Measurements from ENCODE around the gene TEX13A.

Gene TEX13A

GRCh38 chrX:105220636-105221035 lies at the start of gene TEX13A:
Gene TEX13A (minus strand): TSS chrX:105220694. CDS start chrX:105220397, 297 bp downstream.
- H3K4me3 ChIP-seq (ENCODE audit: low read depth, low read length): no peak within 1 kb of the TSS
- no peak for DNase-seq (ENCODE audit: low read depth)
- no peak for TF ChIP-seq CTCF (IDR thresholded peaks at IDR 0.05; ENCODE audit: low read depth, low read length, missing control alignments)

GRCh38 chrX:105269386-105269785 lies 48.9 kb upstream of the TEX13A start:
- no peak for TF ChIP-seq CTCF (IDR thresholded peaks at IDR 0.05; ENCODE audit: low read depth, low read length, missing control alignments)
- DNase-seq (ENCODE audit: low read depth): no peak
- H3K4me3 ChIP-seq (ENCODE audit: low read depth, low read length): no peak overlapping the region

- no peak overlapping the region for H3K4me3 ChIP-seq (ENCODE audit: low read depth, low read length)
- DNase-seq (ENCODE audit: low read depth): no peak
- TF ChIP-seq CTCF (IDR thresholded peaks at IDR 0.05; ENCODE audit: low read depth, low read length, missing control alignments): no peak
Observed at GRCh38 chrX:105267167-105267566, 46.7 kb upstream of the TEX13A start.

DNA sequence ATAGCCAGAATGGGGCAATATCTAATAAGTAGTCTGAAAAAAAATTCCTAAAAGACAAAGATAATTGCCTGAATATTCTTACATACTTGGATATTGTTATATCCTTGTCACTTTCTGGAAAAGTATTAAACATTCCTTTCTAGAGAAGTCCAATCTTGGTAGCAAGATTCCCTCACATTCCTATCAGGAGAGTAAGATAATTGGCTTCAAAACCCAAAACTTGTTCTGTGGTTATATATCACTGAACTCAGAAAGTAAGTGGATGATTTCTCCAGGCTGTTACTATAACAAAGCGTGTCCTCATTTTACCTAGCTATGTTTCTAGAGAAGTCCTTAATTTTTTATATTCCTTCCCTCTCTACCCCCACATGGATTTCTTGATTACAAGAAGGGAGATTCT lies 46.0 kb upstream of the TEX13A start:
- no peak for TF ChIP-seq CTCF (IDR thresholded peaks at IDR 0.05; ENCODE audit: low read depth, low read length, missing control alignments)
- DNase-seq (ENCODE audit: low read depth): no peak

DNA sequence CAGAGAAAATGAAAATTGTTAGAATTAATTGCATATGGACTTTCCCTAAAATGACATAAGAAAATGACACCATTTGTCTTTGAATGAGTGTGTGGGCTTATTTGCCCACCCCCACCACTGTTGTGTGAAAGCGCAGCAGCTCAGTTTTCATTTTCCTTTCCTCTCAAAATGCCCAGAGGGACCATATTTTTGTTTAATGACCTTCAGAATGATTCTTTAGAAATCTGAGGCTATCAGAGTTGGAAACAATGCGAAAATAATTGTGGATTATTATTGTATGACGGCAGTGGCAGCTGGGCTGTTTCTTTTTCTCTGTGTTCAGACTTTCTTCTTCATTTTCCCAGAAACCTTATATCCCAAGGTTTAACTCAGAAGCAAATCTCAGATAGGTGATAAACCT lies 44.6 kb upstream of the TEX13A start:
- no peak for TF ChIP-seq CTCF (IDR thresholded peaks at IDR 0.05; ENCODE audit: low read depth, low read length, missing control alignments)
- DNase-seq (ENCODE audit: low read depth): no peak
- no peak overlapping the region for H3K4me3 ChIP-seq (ENCODE audit: low read depth, low read length)

More for the DNA sequence above, 46.0 kb upstream of the TEX13A start:
- no peak overlapping the region for H3K4me3 ChIP-seq (ENCODE audit: low read depth, low read length)

DNA sequence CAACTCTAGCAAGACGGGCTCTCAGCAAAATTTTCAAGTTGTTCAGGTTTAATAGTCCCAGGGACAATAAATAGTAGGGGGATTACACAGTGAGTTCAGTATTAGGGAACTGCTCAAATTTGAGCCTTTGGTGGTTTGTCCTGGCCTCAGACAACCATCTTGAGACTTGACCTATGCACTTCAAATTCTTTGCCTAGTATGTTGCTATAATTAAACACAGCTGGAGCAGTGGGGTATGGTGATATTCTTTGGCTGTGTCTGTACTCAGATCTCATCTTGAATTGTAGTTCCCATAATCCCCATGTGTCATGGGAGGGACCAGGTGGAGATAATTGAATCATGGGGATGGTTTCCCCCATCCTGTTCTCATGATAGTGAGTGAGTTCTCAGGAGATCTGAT lies 43.3 kb upstream of the TEX13A start:
- DNase-seq (ENCODE audit: low read depth): no peak
- H3K4me3 ChIP-seq (ENCODE audit: low read depth, low read length): no peak overlapping the region
- TF ChIP-seq CTCF (IDR thresholded peaks at IDR 0.05; ENCODE audit: low read depth, low read length, missing control alignments): no peak

DNA sequence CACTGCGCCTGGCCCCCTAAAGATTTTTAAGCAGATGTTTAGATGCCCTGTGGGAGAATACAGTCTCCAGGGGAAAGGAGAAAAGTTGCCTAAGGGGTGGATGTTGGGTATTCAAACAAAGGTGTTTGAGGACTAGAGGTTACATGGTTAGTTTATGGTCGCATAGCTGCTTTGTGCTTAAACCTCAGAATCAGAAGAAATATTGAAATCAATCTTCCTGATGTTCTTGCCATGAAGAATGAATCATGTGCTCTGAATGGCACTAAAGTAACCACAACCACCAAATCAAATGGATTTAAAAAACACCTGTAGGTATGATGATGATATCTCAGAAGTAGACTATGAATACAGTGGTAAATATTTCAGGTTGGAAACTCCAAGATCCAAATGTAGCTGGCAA lies 42.7 kb upstream of the TEX13A start:
- no peak overlapping the region for H3K4me3 ChIP-seq (ENCODE audit: low read depth, low read length)
- TF ChIP-seq CTCF (IDR thresholded peaks at IDR 0.05; ENCODE audit: low read depth, low read length, missing control alignments): no peak
- DNase-seq (ENCODE audit: low read depth): no peak
